Suppressor macrophage (primary cell): Measurements from ENCODE around the gene KLHL26.

Experiments
- DNase-seq, 4 experiments: peaks; one replicate each; pipeline ENCODE4 v3.0.0-alpha.2; 2020 to 2022

The KLHL26 gene

DNA sequence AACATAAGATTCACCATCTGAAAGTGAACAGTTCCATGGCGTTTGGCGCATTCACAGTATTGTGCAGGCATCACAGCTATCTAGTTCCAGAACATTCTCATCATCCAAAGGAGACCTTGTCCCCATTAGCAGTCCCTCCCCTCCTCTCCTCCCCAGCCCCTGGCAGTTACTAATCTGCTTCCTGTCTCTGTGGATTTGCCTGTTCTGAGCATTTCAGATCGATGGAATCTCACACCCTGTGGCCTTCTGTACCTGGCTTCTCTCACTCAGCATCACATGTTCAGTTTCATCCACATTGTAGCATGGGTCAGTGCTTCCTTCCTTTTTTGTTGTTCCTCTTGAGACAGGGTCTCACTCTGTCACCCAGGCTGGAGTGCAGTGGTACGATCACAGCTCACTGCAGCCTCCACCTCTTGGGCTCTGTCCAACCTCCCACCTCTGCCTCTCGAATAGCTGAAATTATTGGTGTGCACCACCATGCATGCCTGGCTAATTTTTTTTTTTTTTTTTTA, 81.2 kb downstream of the KLHL26 start:
- DNase-seq = peak in 3 of 4 experiments; percentile 20 to 40 (median 22)

DNA sequence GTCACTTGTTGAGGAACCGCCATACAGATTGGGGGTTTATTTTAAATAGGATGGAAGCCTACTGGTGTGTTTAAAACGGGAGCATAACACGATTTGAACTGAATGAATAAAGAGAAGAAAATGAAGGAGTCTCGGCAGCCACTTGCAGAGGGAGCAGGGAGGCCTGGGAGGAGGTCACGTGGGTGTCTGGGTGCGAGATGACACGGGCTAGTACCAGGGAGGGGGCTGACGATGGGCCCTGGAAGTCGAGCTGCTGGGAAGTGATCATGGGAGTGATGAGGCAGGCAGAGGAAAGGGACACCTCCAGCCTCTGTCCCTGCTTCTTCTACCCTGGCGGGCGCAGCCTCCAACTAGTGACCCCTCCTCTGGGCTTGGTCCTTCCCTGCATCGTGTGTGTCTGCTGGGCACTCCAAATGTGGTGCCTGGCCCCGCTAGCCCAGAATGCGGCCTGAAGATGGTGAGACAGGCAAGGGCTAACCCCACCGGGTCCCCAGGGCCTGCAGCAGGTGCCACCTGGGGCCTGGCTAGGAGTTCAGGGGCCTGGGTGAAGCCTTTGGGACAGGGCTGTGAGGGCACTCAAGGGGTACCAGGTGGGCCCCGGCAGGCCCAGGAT, 82.1 kb downstream of the KLHL26 start:
- DNase-seq = no peak

DNA sequence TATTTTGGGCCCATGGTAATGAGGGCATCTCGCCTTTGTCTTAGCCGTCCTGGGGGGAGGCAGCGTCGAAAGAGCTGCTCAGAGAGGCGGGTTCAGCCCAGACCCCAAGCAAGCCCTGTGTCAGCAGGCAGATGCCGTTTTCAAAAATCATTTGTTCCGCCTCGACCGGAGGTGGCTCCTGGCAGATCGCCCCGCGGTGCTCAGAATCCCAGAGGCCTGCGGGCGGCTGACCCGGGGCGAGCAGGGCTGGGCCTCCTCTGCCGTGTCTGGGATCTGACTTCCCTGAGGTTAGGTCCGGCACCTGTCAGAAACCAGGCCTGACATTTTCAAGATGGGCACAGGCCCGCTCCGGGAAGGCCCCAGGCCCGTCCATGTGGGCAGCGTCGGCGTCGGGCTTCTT, 82.7 kb downstream of the KLHL26 start:
- DNase-seq = no peak
